Upper lobe of right lung (tissue), 1 donor: ENCODE results near the gene CFLAR. TPM values are rescaled to one million over a fixed set of nuclear protein-coding genes. Genes with fewer than 3 reads are reported as not detected.

Experiments
- ATAC-seq: fragments of 200-7000 bp; cut with Tn5 transposase; one replicate; pipeline ENCODE4 v1.9.1; 2020; ENCODE audit warnings: mild to moderate bottlenecking, moderate library complexity
- DNase-seq: peaks from one replicate; pipeline ENCODE4 v3.0.0-alpha.2; 2020
- H3K27ac ChIP-seq: fragments of 200-600 bp; one replicate; pipeline ENCODE4 v1.8.0; 2022
- H3K27me3 ChIP-seq: fragments of 200-600 bp; one replicate; pipeline ENCODE4 v1.8.0; 2022; ENCODE audit warnings: mild to moderate bottlenecking
- H3K36me3 ChIP-seq: fragments of 200-600 bp; one replicate; pipeline ENCODE4 v1.8.0; 2022
- H3K4me1 ChIP-seq: fragments of 200-600 bp; one replicate; pipeline ENCODE4 v1.8.0; 2022
- H3K4me3 ChIP-seq: fragments of 200-600 bp; one replicate; pipeline ENCODE4 v1.8.0; 2022; ENCODE audit warnings: mild to moderate bottlenecking
- H3K9me3 ChIP-seq: fragments of 200-600 bp; one replicate; pipeline ENCODE4 v1.8.0; 2022
- CTCF ChIP-seq: fragments of 200-600 bp; IDR thresholded peaks from one replicate; pipeline ENCODE4 v1.8.0; 2022; ENCODE audit warnings: antibody characterized with exemption
- intact Hi-C: fragments of 100-400 bp; cut with DNase I; formaldehyde crosslinking; loops from one replicate; pipeline ENCODE4 v1.11.0; 2022
- total RNA-seq: library from RNA; stranded (reverse); fragmentation: NEBNext Ultra II Directional; extraction: Animal tissue kit (Norgen Biotek cat#: 25700); gene quantifications from one replicate; pipeline ENCODE4 v1.2.1, GENCODE V29; 2021
- donor health status: DM: no; HTN: yes; CAD: no; lungs with severe emphysema.

Gene CFLAR
- total RNA-seq, 1 donor from 2014 or later, result 316 TPM

GRCh38 chr2:201172279-201172678 is 56.3 kb downstream of the CFLAR start:
- Histone ChIP-seq H3K4me3 (no peak overlapping the region), H3K4me1 (no peaks in the 10 kb centered on the region), H3K27ac (no peak overlapping the region), H3K9me3 (no peaks in the 10 kb centered on the region), H3K36me3 (peaks cover 3% of the 10 kb centered on the region), H3K27me3 (no peaks in the 10 kb centered on the region)
- no peak for TF ChIP-seq CTCF
- intact Hi-C loops, result loop anchor here (10.0 kb wide), 1 partner anchor 267 kb away; no protein-coding TSS in a partner anchor
- no peak for DNase-seq
- ATAC-seq, result no peak

GRCh38 chr2:201174687-201175086 is 58.7 kb downstream of the CFLAR start:
- no peaks in the 10 kb centered on the region for H3K27me3 ChIP-seq
- DNase-seq (no peak), ATAC-seq (no peak)
- H3K36me3 ChIP-seq, result no peaks in the 10 kb centered on the region
- no peaks in the 10 kb centered on the region for H3K9me3 ChIP-seq
- H3K4me3 ChIP-seq, result no peak overlapping the region
- no peak overlapping the region for H3K27ac ChIP-seq
- no peaks in the 10 kb centered on the region for H3K4me1 ChIP-seq
- no peak for TF ChIP-seq CTCF
- intact Hi-C loops, result loop anchor here (10.0 kb wide), 1 partner anchor 270 kb away; no protein-coding TSS in a partner anchor

GRCh38 chr2:201176081-201176481 is 60.1 kb downstream of the CFLAR start:
- intact Hi-C loops, result loop anchor here (10.0 kb wide), 1 partner anchor 271 kb away; no protein-coding TSS in a partner anchor
- Histone ChIP-seq H3K27me3 (no peaks in the 10 kb centered on the region), H3K4me3 (no peak overlapping the region), H3K9me3 (no peaks in the 10 kb centered on the region), H3K4me1 (no peaks in the 10 kb centered on the region), H3K27ac (peak overlapping the region; percentile 60), H3K36me3 (no peaks in the 10 kb centered on the region)
- TF ChIP-seq CTCF, result no peak
- peak; percentile 76 for DNase-seq
- ATAC-seq, result peak; percentile 65

- H3K4me1 ChIP-seq, result peaks cover 12% of the 10 kb centered on the region
- intact Hi-C loops, result no loop called here
- no peak overlapping the region for H3K27ac ChIP-seq
- no peak for TF ChIP-seq CTCF
- no peaks in the 10 kb centered on the region for H3K36me3 ChIP-seq
- no peaks in the 10 kb centered on the region for H3K27me3 ChIP-seq
- ATAC-seq, result peak; percentile 47
- DNase-seq, result no peak
- H3K9me3 ChIP-seq, result no peaks in the 10 kb centered on the region
- no peak overlapping the region for H3K4me3 ChIP-seq
Measured at GRCh38 chr2:201180010-201180409, 64.0 kb downstream of the CFLAR start.

- H3K9me3 ChIP-seq, result no peaks in the 10 kb centered on the region
- ATAC-seq (peak; percentile 91), DNase-seq (no peak)
- H3K27me3 ChIP-seq, result no peaks in the 10 kb centered on the region
- peak within 1 kb of the TSS; percentile 67 for H3K4me3 ChIP-seq
- peaks cover 27% of the 10 kb centered on the region for H3K4me1 ChIP-seq
- intact Hi-C loops, result no loop called here
- H3K36me3 ChIP-seq, result peaks cover 5% of the 10 kb centered on the region
- TF ChIP-seq CTCF, result peak; percentile 60
- H3K27ac ChIP-seq, result peak within 1 kb of the TSS; percentile 78
Measured at GRCh38 chr2:201182650-201183364, 66.8 kb downstream of the CFLAR start, which contains the start of gene CASP10. CASP10 (plus strand) TSS chr2:201183141; CDS start chr2:201185778, 2,637 bp downstream.
